Activated CD8-positive, alpha-beta memory T cell treated with anti-CD3 and anti-CD28 coated beads for 48 hours (primary cell): ENCODE measurements around the gene DCTN4.
"Not testable (repeated sequence)": the region's sequence is repeated elsewhere in the genome, so short reads cannot be mapped to it uniquely, and the experiment has no call there.

Experiments used
- DNase-seq, 3 experiments: peaks; one replicate each; pipeline ENCODE4 v3.0.0-alpha.2; 2020; ENCODE audit warnings: low read depth in 2 of 3, low spot score in 2 of 3

Gene DCTN4

DNA sequence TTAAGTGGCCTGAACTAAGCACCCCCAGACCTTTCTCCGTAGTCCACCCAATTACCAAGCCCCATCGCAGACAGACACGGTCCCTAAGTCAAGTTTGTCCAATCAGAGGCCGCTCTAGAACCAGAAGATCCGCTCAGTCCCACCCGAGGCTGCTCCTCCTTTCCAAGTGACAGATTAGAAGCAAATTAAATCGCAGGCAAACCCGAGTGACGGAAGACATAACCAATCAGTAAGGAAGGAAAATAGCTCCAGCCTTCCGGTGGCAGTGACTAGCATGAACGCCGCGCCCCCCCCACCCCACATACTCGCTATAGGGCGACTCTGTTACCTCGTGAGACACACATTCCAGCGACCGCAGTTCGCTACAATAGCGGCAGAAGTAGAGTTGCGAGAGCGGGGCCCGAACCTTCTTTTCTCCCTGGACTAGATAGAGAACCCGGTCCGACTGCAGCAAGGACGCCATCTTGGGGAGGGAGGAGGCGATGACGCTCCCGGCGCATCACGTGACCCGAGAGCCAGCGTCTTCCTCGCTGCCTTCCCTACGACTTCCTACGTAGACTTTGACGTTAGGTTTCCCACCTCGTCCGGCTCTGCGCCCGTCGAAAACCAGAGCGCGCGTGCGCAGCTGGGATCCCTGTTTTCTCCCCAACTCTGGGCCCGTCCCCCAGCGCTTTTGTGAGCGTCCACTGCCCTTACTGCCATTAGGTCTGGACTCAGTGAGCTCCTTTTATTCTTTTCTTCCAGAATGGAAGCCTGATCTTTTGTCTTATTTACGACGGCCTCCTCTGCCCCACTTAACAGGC, at the start of gene DCTN4:
TSS of gene DCTN4 (minus strand) at position 487 of the 803 bp plus-strand sequence. CDS start at position 463, 24 bp downstream.
- peak; percentile 82 to 91 (median 85) for DNase-seq

DNA sequence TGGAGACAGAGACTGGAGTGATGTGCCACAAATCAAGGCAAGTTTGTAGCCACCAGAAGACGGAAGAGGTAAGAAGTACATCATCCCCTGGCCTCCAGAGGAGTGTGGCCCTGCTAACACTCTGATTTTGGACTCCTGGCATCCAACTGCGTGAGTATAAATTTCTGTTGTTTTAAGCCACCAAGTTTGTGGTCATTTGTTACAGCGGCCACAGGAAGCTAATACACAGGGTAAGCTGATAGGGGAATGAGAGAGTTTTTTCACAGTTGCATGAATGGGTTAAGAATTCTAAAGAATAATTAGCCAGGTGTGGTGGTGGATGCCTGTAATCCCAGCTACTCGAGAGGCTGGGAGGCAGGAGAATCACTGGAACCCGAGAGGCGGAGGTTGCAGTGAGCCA, 45.6 kb upstream of the DCTN4 start:
- DNase-seq: no peak

DNA sequence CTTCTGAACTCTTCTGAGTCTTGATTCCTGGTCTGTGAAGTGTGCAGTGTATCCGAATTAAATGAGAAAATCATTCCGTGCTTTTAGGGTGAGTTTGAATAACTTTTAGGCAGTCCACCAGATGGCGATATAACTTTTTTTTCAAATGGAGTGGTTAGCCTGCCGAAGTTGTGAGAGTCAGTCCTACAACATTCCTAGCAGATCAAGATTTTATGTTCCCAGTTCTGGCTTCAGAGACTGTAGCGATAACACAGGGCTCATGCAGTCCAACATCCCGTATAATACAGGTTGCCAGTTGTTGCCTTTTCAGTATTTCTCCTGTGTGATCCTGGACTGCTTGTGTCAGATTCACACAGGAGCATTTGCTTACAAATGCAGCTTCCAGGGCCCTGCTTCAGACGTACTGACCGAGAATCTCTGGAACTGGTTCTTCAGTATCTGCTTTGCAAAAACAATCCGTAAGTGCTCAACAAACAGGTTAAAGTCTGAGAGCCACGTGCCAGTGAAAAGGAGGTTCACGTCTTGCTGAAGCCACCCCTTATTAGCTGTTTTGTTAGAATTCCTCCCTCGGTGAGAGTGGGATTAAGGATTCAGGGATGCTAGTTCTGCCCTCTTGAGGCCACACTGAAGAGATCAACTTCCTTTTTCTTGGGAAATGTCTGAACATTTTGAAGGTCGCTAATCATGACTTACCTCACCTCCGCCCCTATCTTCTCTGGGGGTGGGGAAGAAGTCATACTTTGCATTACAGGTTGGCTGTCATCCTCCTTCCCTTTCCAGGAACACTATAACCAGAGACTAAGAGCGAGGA, 42.5 kb upstream of the DCTN4 start:
- DNase-seq: no peak

DNA sequence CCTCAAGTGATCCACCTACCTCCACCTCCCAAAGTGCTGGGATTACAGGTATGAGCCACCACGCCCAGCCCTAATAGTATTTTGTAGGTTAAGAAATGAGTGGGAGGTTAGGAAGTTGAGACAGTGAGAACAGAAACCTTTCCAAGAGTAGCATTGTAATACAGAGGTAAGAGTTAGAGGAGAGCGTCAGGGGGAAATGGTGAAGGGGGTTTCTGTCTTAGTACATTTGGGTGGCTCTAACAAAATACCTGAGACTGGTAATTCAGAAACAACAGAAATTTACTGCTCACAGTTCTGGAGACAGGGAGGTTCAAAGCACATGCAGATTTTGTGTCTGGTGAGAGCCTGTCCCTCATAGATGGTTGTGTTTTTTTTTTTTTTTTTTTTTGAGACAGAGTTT, 38.6 kb upstream of the DCTN4 start:
- DNase-seq: no peak

GRCh38 chr5:150794927-150795326, 36.1 kb upstream of the DCTN4 start:
- DNase-seq: no peak

DNA sequence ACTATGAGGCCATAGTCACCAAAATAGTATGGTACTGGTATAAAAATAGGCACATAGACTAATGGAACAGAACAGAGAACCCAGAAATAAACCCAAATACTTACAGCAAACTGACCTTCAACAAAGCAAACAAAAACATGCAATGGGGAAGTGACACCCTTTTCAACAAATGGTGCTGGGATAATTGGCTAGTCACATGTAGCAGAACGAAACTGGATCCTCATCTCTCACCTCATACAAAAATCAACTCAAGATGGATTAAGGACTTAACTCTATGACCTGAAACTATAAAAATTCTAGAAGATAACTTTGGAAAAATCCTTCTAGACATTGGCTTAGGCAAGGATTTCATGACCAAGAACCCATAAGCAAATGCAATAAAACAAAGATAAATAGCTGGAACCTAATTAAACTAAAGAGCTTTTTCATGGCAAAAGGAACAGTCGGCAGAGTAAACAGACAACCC, 34.6 kb upstream of the DCTN4 start:
- DNase-seq: not testable (repeated sequence)

DNA sequence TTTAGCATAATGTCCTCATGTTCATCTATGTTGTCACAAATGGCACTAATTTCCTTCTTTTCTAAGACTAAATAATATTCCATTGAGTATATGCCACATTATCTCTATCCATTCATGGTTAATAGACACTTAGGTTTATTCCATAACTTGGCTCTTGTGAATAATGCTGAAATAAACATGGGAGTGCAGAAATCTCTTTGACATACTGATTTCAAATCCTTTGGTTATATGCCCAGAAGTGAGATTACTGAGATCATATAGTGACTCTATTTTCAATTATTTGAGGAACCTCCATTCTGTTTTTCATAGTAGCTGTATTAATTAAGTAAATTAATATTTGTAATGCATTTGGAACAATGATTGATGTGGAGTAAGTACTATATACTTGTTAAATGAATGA, 32.7 kb upstream of the DCTN4 start:
- DNase-seq: no peak

DNA sequence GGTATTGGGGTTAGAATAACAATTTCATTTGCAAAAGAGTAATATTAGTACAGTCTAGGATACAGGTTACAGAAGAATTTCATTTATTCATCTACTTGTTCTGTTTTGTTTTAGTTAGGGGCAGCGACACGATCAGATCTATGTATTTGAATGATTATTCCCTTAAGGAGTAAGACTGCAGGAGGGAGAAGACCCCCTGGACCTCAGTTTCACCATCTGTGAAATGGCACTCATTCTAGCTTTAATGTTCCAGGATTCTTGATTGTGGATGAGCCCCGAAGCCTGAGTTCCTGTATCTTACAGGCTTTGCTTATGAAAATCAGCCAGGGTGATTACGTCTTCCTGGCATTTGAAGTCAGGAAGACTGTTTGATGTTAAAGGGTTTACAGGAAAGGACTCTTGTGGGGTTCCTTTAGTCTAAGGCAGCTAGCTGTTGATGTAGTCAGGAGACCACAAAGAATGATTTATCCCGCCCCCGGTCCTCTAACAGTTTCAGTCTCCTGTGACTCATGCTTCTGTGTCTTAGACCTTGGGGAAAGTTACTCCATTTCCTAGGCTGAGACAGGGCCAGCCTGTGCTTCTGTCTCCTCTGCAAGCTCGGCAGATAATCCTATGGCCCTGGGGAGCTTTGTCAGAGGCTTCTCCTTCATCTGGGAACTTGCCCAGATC, 31.3 kb upstream of the DCTN4 start:
- DNase-seq: peak in 1 of 3 experiments; percentile 31

- DNase-seq: no peak
Measured at GRCh38 chr5:150789450-150789849, 30.6 kb upstream of the DCTN4 start.

DNA sequence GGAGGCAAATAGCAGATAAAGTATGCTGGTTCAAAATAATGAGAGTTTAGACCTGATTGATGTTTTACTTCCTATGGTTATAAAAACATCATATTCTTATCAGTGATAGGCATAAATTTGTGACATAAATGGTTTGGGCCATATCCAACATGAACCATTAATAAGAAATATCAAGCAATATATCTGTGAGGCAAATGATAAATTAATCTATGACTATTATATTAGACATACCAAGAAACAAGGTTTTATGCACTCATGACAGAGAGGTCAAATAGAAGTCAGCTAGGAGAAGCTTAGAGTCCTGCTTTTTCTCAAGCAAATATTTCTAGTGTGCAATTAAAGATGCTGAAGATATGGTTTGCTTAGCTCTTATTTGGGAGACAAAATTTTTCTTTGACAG, 30.2 kb upstream of the DCTN4 start:
- no peak for DNase-seq

- DNase-seq: no peak
Measured at GRCh38 chr5:150787656-150788055, 28.8 kb upstream of the DCTN4 start.

DNA sequence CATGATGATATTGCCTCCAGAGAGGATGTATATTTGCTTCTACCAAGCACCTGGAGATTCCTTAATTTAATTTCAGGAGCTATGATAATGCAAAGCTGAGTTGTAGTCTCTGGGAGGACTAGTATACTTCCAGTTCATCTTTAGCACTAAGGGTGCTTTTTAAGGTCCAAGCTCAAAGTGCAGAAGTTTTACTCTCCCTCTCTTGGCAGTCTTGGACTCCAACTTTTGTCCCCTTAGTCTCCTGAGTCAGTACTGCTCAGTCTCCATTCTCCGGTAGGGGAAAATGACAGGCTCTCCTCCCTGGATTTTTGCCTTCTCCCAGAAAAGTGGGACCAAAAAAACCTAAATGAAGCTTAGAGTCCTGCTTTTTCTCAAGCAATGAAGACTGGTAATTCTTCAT, 28.1 kb upstream of the DCTN4 start:
- no peak for DNase-seq

DNA sequence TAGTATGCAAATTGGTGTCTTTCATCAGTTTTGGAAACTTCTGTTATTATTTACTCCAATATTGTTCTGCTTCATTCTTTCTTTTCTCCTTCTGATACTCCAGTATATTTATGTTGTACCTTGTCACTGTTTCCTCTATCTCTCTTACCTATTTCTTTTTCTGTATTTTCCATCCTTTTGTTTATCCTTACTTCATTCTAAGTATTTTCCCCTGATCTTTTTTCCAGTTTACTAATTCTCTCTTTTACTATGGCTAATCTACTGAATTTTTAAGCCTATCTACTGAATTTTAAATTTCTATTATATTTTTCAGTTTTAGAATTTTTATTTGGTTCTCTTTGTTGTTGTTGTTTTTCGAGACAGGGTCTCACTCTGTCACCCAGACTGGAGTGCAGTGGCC, 27.1 kb upstream of the DCTN4 start:
- DNase-seq: no peak

DNA sequence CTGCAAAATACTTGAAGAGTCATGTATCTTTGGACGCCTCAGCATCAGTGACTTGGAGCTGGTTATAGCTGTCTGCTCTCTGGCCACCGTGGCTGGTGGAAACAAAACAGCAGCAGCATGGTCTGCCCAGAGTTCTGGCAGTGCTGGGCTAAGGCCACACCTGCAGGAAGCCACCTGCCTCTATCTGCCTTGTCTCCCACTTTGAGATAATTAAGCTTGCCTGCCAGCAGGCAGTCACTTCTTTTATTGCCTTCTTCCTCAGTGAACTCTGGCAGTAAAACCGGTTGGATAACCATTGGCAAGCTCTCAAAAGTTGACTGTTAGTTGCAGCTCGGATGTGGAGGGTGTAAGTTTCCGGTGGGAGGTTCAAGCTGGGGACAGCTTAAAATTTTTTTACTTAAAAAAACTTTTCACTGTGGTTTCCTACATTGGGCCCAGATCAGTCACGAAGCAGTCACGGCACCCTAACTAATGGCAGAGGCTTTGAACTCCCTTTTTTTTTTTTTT, 24.7 kb upstream of the DCTN4 start:
- DNase-seq: peak in 1 of 3 experiments; percentile 23

DNA sequence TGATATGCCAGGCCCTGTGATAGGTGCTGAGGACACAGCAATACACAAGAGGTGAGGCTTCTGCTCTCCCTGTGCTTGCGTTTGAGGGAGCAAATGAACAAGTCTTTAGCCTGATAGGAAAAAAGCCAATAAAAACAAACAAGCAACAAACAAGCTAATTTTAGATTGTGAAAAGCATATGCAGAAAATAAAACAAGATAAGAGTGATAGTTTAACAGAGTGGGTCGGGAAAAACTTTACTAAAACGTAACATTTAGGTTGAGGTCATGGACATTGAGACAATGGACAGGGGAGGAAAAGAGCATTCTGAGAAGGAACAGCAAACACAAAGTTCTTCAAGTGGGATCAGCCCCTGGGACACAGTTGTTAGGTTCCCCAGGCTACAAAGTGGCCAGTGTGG, 24.0 kb upstream of the DCTN4 start:
- DNase-seq: no peak

- no peak for DNase-seq
Measured at GRCh38 chr5:150781706-150782614, 23.1 kb upstream of the DCTN4 start.

- DNase-seq: no peak
Measured at GRCh38 chr5:150780816-150781221, 22.0 kb upstream of the DCTN4 start.

DNA sequence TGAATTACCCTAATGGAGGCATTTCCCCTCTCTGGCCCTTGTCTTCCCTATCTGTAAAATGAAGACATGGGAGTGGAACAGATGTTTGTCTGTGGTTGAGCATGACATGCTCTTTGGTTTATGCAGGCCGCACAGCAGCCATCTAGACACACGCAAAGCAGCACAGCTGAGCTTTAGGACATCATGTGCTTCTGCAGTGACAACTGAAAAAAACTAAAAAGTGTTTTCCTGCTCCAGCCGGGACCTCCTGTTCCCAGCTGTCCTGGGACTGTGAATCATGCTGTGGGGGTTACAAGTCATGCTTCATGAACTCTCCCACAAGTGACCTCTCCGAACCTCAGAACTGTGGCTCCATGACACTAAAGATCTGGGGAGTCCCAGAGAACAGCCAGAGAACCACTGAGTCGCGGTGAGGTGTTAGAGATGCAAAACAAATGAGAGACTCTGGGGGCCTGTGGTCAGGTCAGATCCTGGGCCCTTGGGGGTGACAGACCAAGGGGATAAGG, 21.4 kb upstream of the DCTN4 start:
- DNase-seq: peak in 1 of 3 experiments; percentile 32

DNA sequence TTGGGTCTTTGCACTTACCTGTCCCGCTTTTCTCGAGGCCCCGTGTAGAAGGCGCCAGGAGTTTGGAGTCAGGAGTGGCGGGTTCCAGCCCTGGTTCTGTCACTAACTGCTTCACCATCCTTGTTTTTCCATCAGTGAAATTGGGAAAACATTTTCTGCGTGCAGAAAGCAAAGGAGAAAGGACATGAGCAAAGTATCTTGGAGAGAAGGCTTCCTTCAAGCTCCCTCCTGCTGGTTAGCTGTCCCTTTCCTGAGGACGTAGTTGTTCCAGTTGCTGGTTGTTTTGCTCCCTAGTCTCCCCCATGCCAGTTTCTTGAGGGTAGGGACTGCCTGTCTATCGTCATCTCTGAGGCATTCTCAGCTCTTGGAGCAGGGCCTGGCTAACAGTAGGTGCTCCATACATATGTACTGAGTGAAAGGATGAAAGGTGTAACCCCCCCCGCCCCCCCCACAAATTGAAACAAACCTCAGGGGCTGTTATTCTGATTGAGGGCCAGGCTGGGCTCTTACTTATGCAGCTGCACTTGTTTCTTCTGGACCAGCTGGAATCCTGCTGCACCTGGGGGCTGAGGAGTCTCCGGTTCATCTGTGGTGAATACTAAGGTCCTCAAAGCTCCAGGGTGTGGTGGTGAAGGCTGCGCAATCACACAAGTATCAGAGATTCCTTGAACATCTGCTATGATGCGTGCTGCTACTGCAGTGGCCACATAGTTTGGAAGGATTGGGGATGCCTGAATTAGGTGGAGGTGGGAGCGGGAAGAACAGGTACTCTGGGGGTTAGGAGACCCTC, 20.8 kb upstream of the DCTN4 start:
- DNase-seq: no peak
